Tibial nerve (tissue), 4 donors: ENCODE data around the gene NPPC.

ENCODE experiments used
- EP300 ChIP-seq, 2 donors: sonication (generic); formaldehyde crosslinking; IDR thresholded peaks; one replicate each; pipeline ENCODE4 v1.6.1; 2017; ENCODE audit warnings: antibody characterized with exemption in 2 of 2, mild to moderate bottlenecking in 1 of 2
- POLR2A ChIP-seq, 2 donors: fragments of 450-650 bp; IDR thresholded peaks; one replicate each; pipeline ENCODE4 v1.6.1; 2017; ENCODE audit warnings: antibody characterized with exemption in 2 of 2, mild to moderate bottlenecking in 2 of 2, moderate library complexity in 2 of 2
- TF ChIP-seq, protein P1 (sequence below), 5 experiments: fragments of 200-600 bp in 3 of 5; fragments of 450-650 bp in 2 of 5; sonication (generic) in 3 of 5; IDR thresholded peaks; one replicate each; pipeline ENCODE4 v1.5.1; 2016 to 2019; ENCODE audit warnings: antibody characterized with exemption in 5 of 5, mild to moderate bottlenecking in 3 of 5, moderate library complexity in 2 of 5

DNA sequence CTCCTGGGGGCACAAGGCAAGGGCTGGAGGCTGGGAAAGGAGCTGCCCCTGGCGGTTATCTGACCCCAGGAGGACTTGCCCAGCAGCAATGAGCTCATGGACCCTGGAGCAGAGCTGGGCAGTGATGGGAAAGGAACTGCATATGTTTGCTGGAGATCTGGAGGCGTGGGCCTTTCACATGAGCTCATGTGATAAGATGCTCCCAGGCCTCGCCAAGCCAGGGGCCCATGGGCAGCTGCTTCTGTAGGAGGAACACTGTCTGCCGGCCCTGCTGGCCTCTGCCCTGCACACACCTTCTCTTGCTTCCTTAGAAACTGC is 9.0 kb upstream of the NPPC start:
- TF ChIP-seq, protein P1, sequence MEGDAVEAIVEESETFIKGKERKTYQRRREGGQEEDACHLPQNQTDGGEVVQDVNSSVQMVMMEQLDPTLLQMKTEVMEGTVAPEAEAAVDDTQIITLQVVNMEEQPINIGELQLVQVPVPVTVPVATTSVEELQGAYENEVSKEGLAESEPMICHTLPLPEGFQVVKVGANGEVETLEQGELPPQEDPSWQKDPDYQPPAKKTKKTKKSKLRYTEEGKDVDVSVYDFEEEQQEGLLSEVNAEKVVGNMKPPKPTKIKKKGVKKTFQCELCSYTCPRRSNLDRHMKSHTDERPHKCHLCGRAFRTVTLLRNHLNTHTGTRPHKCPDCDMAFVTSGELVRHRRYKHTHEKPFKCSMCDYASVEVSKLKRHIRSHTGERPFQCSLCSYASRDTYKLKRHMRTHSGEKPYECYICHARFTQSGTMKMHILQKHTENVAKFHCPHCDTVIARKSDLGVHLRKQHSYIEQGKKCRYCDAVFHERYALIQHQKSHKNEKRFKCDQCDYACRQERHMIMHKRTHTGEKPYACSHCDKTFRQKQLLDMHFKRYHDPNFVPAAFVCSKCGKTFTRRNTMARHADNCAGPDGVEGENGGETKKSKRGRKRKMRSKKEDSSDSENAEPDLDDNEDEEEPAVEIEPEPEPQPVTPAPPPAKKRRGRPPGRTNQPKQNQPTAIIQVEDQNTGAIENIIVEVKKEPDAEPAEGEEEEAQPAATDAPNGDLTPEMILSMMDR (IDR thresholded peaks at IDR 0.05): no peak
- no peak for TF ChIP-seq POLR2A (IDR thresholded peaks at IDR 0.05)
- no peak for TF ChIP-seq EP300 (IDR thresholded peaks at IDR 0.05)
